ENCODE results near the gene MARCO. TPM values are rescaled to one million over a fixed set of nuclear protein-coding genes. Genes with fewer than 3 reads are reported as not detected.

MARCO gene
- total RNA-seq, 1 experiment from 2014 or later: 0.26 TPM

DNA sequence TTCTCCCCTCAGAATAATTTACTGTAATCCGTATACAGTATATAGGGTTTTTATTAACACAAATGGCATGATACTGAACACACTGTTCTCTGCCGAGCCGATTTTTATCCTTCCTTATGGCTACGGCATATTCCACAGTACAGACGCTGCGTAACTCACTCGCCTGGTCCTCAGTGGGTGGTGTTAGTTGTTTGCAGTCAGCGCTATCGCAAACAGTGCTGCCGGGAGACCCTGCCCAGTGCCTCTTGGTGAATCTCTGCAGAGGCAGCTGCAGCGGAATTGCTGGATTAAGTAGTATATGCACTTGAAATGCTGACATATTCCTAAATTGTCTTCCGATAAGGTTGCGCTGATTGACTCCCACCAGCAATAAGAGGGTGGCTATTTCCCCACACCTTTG is 73.9 kb downstream of the MARCO start:
- no TSS peak for BruUV-seq (replicated peaks)
- in situ Hi-C loops (cut with HindIII; ENCODE audit: low pct_unique_long_range_greater_than_20kb, low sequenced_read_pairs) (no loop called here), intact Hi-C loops (cut with micrococcal nuclease; ENCODE audit: unreplicated experiment) (no loop called here)
- Histone ChIP-seq H3K27ac (ENCODE audit: low read length) (no peak overlapping the region), H3K4me3 (ENCODE audit: low read depth in 2 of 2, low read length in 2 of 2) (no peak overlapping the region), H3K4me1 (ENCODE audit: control insufficient read depth, insufficient read depth, low read length) (no peaks in the 10 kb centered on the region), H3K9me3 (ENCODE audit: control insufficient read depth, insufficient read depth, low read depth, low read length) (no peaks in the 10 kb centered on the region), H3K36me3 (ENCODE audit: control insufficient read depth, insufficient read depth, low read length) (no peaks in the 10 kb centered on the region), H3K27me3 (ENCODE audit: control insufficient read depth, insufficient read depth, low read length) (peaks cover 8% of the 10 kb centered on the region)
- ChIA-PET POLR2A (no interaction called here), CTCF (no interaction called here)
- ATAC-seq (no peak), DNase-seq (ENCODE audit: low read depth, low spot score) (no peak)
- TF ChIP-seq, protein P1, sequence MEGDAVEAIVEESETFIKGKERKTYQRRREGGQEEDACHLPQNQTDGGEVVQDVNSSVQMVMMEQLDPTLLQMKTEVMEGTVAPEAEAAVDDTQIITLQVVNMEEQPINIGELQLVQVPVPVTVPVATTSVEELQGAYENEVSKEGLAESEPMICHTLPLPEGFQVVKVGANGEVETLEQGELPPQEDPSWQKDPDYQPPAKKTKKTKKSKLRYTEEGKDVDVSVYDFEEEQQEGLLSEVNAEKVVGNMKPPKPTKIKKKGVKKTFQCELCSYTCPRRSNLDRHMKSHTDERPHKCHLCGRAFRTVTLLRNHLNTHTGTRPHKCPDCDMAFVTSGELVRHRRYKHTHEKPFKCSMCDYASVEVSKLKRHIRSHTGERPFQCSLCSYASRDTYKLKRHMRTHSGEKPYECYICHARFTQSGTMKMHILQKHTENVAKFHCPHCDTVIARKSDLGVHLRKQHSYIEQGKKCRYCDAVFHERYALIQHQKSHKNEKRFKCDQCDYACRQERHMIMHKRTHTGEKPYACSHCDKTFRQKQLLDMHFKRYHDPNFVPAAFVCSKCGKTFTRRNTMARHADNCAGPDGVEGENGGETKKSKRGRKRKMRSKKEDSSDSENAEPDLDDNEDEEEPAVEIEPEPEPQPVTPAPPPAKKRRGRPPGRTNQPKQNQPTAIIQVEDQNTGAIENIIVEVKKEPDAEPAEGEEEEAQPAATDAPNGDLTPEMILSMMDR (IDR thresholded peaks at IDR 0.05): no peak
- TF ChIP-seq POLR2AphosphoS5 (IDR thresholded peaks at IDR 0.05; ENCODE audit: low read depth, low read length) (no peak), TCF7L2 (IDR thresholded peaks at IDR 0.05; ENCODE audit: low read depth, low read length) (no peak), SIN3A (IDR thresholded peaks at IDR 0.05; ENCODE audit: borderline replicate concordance, insufficient read depth, low read depth, low read length) (no peak)
- TF ChIP-seq, protein P2, sequence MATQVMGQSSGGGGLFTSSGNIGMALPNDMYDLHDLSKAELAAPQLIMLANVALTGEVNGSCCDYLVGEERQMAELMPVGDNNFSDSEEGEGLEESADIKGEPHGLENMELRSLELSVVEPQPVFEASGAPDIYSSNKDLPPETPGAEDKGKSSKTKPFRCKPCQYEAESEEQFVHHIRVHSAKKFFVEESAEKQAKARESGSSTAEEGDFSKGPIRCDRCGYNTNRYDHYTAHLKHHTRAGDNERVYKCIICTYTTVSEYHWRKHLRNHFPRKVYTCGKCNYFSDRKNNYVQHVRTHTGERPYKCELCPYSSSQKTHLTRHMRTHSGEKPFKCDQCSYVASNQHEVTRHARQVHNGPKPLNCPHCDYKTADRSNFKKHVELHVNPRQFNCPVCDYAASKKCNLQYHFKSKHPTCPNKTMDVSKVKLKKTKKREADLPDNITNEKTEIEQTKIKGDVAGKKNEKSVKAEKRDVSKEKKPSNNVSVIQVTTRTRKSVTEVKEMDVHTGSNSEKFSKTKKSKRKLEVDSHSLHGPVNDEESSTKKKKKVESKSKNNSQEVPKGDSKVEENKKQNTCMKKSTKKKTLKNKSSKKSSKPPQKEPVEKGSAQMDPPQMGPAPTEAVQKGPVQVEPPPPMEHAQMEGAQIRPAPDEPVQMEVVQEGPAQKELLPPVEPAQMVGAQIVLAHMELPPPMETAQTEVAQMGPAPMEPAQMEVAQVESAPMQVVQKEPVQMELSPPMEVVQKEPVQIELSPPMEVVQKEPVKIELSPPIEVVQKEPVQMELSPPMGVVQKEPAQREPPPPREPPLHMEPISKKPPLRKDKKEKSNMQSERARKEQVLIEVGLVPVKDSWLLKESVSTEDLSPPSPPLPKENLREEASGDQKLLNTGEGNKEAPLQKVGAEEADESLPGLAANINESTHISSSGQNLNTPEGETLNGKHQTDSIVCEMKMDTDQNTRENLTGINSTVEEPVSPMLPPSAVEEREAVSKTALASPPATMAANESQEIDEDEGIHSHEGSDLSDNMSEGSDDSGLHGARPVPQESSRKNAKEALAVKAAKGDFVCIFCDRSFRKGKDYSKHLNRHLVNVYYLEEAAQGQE (IDR thresholded peaks at IDR 0.05; ENCODE audit: insufficient read depth in 1 of 2, low read depth in 2 of 2, low read length in 1 of 2): no peak

DNA sequence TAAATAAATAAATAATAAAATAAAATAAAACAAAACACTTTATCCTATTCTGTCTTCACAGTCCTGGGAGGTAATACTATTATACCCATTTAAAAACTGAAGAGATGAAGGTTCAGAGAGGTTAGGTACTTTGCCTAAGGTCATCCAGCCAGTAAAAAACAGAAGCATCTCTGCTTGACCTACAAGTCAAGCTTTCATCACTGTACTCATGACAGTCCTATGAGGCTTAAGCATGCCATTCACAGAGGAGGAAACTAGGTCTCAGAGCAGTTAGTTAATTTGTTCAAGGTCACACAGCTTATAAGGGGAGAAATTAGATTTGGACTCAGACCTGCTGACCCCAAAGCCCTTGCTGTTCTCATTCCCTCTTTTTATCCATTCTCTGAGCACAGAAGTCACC is 77.5 kb downstream of the MARCO start:
- intact Hi-C loops (cut with micrococcal nuclease; ENCODE audit: unreplicated experiment) (no loop called here), in situ Hi-C loops (cut with HindIII; ENCODE audit: low pct_unique_long_range_greater_than_20kb, low sequenced_read_pairs) (no loop called here)
- Histone ChIP-seq H3K4me3 (ENCODE audit: low read depth in 2 of 2, low read length in 2 of 2) (no peak overlapping the region), H3K27ac (ENCODE audit: low read length) (no peak overlapping the region), H3K4me1 (ENCODE audit: control insufficient read depth, insufficient read depth, low read length) (no peaks in the 10 kb centered on the region), H3K36me3 (ENCODE audit: control insufficient read depth, insufficient read depth, low read length) (no peaks in the 10 kb centered on the region), H3K9me3 (ENCODE audit: control insufficient read depth, insufficient read depth, low read depth, low read length) (no peaks in the 10 kb centered on the region), H3K27me3 (ENCODE audit: control insufficient read depth, insufficient read depth, low read length) (0 out of 2 replicates have a peak, but pooled peaks cover 3% of the 10 kb centered on the region)
- no peak for ATAC-seq
- BruUV-seq (replicated peaks): no TSS peak
- TF ChIP-seq, protein P2 (IDR thresholded peaks at IDR 0.05; ENCODE audit: insufficient read depth in 1 of 2, low read depth in 2 of 2, low read length in 1 of 2): no peak
- TF ChIP-seq, protein P1 (IDR thresholded peaks at IDR 0.05): no peak
- TF ChIP-seq POLR2AphosphoS5 (IDR thresholded peaks at IDR 0.05; ENCODE audit: low read depth, low read length) (no peak), SIN3A (IDR thresholded peaks at IDR 0.05; ENCODE audit: borderline replicate concordance, insufficient read depth, low read depth, low read length) (no peak), TCF7L2 (IDR thresholded peaks at IDR 0.05; ENCODE audit: low read depth, low read length) (no peak)
- ChIA-PET POLR2A (no interaction called here), CTCF (no interaction called here)
- no peak for DNase-seq (ENCODE audit: low read depth, low spot score)
